GM21360 (cell line): Measurements from ENCODE around the gene ACSF3.
"Not testable (repeated sequence)": the region's sequence is repeated elsewhere in the genome, so short reads cannot be mapped to it uniquely, and the experiment has no call there.

Experiments used
- ATAC-seq: cut with Tn5 transposase; IDR thresholded peaks from one replicate; pipeline ENCODE4 v1.9.1; 2021; ENCODE audit warnings: mild to moderate bottlenecking, moderate library complexity; ENCODE audit not compliant: unreplicated experiment

The ACSF3 gene

DNA sequence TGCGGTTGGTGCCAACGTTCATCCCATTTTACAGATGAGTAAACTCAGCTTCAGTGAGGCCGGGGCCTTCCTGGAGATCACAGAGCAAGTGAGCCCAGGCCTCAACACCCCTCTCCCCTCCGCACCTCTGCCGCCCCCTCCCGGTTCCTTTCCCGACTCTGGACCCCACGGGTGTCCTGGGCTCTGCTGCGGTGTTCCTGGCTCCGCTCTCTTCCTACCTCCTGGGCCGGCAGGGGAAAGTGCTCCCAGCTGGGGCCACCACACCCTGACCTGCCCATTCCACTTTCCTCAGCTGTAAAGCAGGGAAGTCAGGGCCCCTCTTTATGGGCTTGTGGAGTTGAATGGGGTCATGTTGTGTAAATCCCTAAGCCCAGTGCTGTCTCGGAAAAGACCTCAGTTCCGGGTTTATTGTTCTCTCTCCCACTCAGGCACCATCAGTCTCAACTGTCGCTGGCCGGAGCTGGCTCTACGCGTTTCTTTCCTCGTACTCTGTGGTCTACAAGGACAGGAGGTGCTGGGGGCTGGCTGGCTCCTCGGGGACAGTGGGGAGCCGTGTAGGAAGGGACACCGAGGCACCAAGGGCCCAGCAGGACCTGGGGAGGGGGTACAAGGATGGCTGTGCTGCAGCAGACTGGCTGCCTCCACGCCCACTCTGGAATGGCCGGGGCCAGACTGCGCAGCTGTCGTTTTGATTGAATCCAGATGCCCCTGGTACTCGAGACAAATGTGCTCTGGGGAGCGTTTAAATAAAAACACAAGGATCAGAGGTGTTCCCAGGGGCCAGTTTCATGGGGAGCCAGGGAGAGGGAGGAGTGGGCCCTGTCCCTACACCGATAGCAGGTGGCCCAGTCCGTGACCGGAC, 21.7 kb upstream of the ACSF3 start:
- no peak for ATAC-seq

DNA sequence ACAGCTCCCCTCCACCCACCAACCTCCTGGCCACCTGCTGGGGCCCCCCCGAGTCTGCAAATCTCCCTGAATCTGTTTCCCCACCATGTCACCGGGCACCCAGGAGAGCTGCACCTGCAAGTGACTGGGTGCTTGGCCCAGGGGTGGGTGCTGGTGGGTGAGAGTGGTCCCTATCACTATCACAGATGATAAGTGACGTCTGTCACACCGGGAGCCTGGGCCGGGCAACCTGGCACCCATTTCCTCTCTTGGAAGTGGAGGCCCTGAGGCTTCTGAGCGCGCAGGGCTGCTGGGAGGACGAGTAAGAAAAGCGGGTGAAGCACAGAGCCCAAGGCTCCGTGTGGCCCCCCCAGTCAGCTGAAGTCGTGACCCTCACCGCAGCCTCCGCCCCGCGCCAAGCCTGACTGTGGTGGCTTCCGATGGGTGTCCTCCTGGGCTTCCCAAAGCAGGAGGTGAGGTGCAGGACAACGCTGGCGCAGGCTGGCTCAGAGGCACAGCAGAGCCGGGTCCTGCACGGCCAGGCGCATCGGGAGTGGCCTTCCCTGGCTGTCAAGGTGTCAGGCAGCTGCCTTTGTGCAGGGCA, 21.0 kb upstream of the ACSF3 start:
- no peak for ATAC-seq

GRCh38 chr16:89073346-89074071, 20.1 kb upstream of the ACSF3 start:
- ATAC-seq, result no peak

DNA sequence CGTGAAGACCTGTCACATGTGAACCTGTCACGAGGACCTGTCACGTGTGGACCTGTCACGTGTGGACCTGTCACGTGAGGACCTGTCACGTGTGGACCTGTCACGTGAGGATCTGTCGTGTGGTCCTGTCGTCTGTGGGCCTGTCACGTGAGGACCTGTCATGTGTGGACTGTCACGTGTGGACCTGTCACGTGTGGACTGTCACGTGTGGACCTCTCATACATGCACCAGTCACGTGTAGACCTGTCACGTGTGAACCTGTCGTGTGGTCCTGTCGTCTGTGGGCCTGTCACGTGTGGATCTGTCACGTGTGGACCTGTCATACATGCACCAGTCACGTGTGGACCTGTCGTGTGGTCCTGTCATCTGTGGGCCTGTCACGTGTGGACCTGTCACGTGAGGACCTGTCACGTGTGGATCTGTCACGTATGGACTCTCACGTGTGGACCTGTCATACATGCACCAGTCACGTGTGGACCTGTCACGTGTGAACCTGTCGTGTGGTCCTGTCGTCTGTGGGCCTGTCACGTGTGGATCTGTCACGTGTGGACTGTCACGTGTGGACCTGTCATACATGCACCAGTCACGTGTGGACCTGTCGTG, 19.5 kb upstream of the ACSF3 start:
- not testable (repeated sequence) for ATAC-seq

DNA sequence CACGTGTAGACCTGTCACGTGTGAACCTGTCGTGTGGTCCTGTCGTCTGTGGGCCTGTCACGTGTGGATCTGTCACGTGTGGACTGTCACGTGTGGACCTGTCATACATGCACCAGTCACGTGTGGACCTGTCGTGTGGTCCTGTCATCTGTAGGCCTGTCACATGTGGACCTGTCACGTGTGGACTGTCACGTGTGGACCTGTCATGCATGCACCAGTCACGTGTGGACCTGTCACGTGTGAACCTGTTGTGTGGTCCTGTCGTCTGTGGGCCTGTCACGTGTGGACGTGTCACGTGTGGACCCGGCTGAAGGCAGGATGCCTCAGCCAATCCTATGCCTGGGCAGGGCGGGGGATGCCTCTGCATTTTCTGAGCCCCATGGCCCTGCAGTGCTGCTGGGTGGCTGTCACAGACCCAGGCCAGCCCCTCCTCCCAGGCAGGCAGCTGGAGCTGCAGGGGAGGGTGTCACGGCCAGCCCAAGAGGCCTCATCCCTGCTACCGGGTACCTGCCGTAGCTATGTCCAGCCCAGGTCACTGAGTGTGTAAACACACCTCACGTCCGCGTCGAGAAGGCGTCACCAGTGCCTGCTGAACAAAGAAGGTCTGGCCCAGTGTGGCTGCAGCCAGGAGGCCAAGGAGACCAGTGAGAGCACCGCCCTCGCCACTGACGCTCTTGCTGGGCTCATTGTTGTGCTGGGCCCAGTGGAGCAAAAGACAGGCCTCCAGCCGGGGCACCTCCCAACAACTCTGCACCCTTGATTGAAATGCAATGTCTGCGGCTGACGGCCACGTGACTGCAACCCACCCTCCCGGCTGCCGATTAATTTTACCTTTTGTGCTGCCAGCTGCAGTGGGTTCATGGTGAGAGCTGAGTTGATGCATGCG, 18.6 kb upstream of the ACSF3 start:
- no peak for ATAC-seq

- no peak for ATAC-seq
Observed at GRCh38 chr16:89076159-89076558, 17.5 kb upstream of the ACSF3 start.

- no peak for ATAC-seq
Observed at GRCh38 chr16:89077076-89077475, 16.6 kb upstream of the ACSF3 start.

GRCh38 chr16:89078172-89078571, 15.5 kb upstream of the ACSF3 start:
- no peak for ATAC-seq

DNA sequence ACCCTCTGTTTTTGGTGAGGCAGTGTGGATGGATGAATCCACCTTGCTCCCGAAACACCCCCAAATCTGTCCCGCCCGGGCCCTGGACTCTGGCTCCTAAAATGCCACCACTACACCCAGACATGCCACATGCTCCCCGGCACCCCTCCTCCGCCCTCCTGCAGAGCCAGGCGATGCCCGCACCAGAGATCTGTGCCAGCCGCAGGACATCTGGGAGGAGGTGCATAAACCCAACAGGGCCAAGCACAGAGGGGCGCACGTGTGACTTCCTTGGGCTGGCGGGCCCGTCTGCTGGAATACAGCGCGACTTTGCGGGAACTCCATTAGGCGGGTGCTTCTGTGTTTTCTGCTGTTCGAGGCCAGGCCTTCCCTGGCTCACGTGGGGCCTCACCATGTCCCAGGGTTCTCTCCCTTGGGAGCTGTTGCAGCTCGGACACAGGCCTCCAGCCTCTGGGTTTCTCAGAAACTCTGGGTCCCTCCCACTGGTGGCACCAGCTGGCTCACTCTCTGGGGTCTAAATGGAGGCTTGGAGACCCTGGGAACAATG, 14.1 kb upstream of the ACSF3 start:
- no peak for ATAC-seq

GRCh38 chr16:89080196-89080853, 13.3 kb upstream of the ACSF3 start:
- no peak for ATAC-seq

DNA sequence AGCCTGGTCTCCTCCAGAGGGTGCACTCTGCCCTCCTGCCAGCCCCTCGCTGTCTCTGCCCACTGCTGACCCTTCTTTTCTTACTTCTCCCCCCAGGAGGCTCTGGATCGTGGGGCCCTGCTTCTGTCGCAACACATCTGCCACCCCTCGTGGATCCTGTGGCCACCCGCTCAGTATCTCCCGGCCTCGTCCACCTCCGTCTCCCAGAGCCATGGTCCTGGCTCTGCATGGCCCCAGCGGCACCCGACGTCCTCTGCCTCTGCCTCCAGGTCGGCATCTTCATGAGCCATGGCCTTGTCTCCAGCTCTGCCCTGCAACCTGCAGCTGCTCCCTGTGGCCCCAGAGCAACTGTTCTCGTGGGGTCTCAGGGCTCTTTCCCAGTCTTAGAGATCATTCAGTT, 12.1 kb upstream of the ACSF3 start:
- no peak for ATAC-seq

GRCh38 chr16:89084411-89084810, 9.2 kb upstream of the ACSF3 start:
- ATAC-seq, result no peak

DNA sequence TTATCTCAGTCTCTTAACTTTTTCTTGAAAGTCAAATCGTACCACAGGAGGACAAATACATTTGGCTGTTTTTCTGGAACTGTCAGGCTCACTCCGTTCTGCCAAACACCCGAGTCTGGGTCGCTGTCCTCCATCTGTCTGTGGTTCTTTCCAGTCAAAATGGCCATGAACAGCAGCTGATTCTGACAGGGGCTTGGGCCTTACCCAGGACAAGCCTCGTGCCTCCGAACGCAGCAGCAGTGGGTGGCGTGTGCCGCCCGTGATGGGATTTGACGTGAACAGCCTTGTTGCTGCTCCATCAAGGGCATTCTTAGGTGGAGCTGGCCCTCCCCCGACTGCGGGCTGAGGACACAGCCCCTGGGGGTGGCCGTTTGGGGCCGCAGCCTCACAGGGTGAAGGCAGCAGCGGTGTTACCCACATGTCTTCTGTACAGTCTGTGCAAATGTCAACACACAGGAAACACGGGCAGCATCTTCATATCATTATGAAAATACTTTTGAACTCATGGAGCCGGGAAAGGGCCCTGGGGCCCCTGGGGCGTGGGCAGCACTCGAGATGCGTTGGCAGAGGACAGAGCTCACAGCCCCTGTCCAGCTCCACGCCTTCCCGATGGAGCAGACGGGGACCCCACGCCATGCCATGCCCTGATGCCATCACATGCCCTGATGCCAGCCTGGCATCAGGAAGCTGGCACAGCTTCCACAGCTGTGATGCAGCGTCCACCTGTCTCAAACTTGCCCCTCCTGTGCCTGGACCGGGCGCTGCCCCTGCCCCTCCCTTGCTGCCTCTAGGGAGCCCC, 8.6 kb upstream of the ACSF3 start:
- ATAC-seq, result no peak

DNA sequence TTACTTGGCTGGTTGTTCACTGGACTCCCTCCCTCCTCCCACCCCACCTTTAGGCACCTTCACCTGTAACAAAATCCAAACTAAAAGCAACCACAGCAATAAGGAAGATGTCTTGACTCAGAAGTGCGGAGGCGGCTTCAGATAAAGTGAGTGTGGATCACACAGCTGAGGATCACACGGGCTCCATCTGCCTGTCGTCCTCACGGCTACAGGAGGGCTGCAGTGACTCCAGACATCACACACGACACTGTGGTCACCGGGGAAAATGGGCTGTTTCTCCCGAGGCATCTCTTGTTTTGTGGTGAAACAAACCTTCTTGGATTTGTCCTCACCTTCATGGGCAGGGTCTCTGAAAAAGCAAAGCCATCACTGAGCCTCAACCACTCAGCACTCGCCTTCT, 7.9 kb upstream of the ACSF3 start:
- no peak for ATAC-seq

GRCh38 chr16:89087922-89088497, 5.6 kb upstream of the ACSF3 start:
- ATAC-seq, result no peak

GRCh38 chr16:89089120-89089519, 4.5 kb upstream of the ACSF3 start:
- ATAC-seq, result no peak

- no peak for ATAC-seq
Observed at GRCh38 chr16:89090182-89090630, 3.4 kb upstream of the ACSF3 start.

- no peak for ATAC-seq
Observed at GRCh38 chr16:89090669-89091426, 2.8 kb upstream of the ACSF3 start.
